ENCODE measurements around the gene ZNF132.
A peak's percentile ranks its signal among the peaks of the same experiment; 100 is the strongest.
"Not testable (repeated sequence)": the region's sequence is repeated elsewhere in the genome, so short reads cannot be mapped to it uniquely, and the experiment has no call there.

Gene ZNF132

DNA sequence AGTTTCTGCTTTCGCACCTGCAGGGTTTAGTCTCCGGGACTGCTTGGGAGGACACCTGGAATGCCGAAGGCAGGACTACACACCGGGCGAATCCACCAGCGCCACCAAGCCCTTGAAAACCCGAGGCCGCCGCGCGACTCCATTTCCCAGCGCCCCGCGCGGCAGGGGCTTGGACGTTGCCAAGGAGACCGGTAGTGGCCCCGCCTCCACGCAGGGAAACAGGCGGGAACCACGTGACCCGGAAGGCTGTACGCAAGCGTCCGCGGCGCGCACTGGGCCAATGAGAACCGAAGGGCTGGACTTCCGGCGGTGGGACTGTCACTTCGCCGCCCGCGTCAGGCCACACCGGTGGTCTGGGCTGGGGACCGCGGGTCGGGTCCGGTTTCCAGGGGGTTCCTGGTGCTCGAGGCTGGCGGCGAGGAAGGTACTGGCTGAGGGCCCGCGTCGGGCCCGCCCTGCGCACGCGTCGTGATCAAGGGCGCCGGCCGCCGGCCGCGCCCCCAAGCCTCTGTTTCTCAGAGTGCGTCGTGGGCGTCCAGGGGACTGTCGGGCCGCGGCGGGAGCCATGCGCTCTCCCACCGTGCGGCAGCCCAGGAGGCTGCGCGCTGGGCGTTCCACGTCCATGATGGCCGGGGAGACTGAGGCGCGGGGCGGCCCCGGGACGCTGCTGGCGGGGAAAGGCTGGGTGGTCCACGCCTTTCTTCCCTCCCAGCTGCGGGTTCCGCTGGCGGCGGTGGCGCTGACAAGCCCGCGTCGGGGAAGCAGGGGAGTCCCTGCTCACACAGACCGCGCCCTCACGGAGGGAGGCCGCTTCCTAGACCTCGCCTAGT, 27.0 kb upstream of the ZNF132 start, which contains the start of gene ZNF324:
TSS of gene ZNF324 (plus strand) at position 321 of the 830 bp plus-strand sequence. CDS start 2,106 bp downstream, outside the sequence.
- peak; percentile 99 for DNase-seq (ENCODE audit: low spot score)

DNA sequence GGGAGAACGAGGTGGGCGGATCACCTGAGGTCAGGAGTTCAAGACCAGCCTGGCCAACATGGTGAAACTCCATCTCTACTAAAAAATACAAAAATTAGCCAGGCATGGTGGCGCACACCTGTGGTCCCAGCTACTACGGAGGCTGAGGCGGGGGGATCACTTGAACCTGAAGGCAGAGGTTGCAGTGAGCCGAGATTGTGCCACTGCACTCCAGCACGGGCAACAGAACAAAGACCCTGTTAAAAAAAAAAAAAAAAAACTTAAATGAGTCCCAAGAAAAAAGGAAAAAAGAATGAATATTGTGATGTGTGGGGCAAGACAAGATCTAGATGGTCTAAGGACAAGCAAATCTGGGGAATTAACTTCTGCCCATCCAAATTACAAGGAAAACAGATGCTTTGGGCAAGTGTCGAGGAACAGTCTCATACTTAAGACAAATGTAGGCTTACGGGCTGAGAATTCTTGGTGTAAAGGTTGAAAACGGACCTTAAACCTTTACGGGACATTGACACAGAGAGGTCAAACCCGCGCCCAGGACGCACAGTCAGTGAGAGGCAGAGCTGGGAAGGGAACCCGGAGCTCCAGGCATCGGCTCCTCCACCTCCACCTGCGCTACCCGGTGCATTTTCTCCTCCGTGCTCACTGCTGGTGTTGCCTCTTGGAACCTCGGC, 26.3 kb upstream of the ZNF132 start:
- no peak for DNase-seq (ENCODE audit: low spot score)

- DNase-seq (ENCODE audit: low spot score): no peak
These were observed 20.1 kb upstream of the ZNF132 start for GRCh38 chr19:58460039-58460438.

- no peak for DNase-seq (ENCODE audit: low spot score)
These were observed 16.2 kb upstream of the ZNF132 start for GRCh38 chr19:58456111-58456510.

- DNase-seq (ENCODE audit: low spot score): no peak
These were observed 15.4 kb upstream of the ZNF132 start for GRCh38 chr19:58455306-58455705.

GRCh38 chr19:58453743-58454142, 13.8 kb upstream of the ZNF132 start:
- DNase-seq (ENCODE audit: low spot score): no peak

DNA sequence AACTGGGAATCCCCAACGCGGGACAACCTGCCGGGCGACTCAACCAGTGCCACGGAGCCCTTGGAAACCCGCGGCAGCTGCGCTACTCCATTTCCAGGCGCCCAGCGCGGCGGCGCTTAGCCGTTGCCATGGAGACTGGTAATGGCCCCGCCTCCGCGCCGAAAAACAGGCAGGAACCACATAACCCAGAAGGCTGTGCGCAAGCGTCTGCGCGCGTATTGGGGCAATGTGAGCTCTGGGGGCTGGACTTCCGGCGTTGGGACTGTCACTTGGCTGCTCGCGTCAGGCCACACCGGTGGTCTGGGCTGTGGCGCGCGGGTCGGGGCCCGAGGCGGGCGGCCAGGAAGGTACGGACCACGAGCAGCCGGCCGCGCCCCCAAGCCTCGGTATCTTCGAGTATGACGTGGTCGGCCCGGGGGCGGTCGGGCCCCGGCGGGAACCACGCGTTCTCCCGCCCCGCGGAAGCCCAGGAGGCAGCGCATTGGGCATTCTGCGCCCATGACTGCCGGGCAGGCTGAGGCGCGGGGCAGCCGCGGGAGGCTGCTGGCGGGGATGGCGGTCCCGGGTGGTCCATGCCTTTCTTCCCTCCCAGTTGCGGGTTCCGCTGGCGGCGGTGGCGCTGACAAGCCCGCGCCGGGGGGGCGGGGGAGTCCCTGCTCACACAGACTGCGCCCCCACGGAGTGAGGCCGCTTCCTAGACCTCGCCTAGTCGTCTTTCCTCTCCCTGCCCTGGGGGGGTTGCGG, 11.6 kb upstream of the ZNF132 start, which contains the start of gene ZNF324B:
TSS of gene ZNF324B (plus strand) at position 265 of the 744 bp plus-strand sequence. CDS start 2,080 bp downstream, outside the sequence.
- DNase-seq (ENCODE audit: low spot score): peak; percentile 97

- DNase-seq (ENCODE audit: low spot score): no peak
These were observed 11.0 kb upstream of the ZNF132 start for GRCh38 chr19:58450856-58451357.

GRCh38 chr19:58449980-58450379, 10.0 kb upstream of the ZNF132 start:
- not testable (repeated sequence) for DNase-seq (ENCODE audit: low spot score)

DNA sequence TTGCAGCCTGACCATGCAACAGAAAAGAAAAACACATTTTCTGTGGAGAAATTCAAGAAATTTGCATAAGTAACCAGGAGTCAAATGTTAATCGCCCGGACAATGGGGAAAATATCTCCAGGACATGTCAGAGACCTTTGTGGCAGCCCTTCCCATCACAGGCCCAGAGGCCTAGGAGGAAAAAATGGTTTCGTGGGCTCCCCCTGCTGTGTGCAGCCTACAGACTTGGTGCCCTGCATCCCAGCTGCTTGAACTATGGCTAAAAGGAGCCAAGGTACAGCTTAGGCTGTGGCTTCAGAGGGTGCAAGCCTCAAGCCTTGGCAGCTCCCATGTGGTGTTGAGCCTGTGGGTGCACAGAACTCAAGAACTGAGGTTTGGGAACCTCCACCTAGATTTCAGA, 8.9 kb upstream of the ZNF132 start:
- not testable (repeated sequence) for DNase-seq (ENCODE audit: low spot score)

- DNase-seq (ENCODE audit: low spot score): not testable (repeated sequence)
These were observed 3.0 kb upstream of the ZNF132 start for GRCh38 chr19:58442986-58443385.

GRCh38 chr19:58440556-58440955, 603 bp upstream of the ZNF132 start:
- DNase-seq (ENCODE audit: low spot score): no peak

DNA sequence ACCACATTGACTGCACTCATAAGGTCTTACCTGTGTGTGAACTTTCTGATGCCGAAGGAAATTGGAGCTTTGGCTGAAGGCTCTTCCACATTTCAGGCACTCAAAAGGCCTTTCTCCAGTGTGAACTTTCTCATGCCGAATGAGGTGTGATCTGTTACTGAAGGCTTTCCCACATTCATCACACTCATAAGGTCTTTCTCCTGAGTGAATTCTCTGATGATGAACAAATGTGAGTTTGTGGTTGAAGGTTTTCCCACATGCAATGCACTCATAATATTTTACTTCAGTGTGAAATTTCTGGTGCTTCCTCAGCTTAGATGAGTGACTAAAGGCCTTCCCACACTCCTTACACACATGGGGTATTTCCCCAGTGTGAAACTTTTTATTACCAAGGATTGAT, 5.7 kb downstream of the ZNF132 start:
- no peak for DNase-seq (ENCODE audit: low spot score)

DNA sequence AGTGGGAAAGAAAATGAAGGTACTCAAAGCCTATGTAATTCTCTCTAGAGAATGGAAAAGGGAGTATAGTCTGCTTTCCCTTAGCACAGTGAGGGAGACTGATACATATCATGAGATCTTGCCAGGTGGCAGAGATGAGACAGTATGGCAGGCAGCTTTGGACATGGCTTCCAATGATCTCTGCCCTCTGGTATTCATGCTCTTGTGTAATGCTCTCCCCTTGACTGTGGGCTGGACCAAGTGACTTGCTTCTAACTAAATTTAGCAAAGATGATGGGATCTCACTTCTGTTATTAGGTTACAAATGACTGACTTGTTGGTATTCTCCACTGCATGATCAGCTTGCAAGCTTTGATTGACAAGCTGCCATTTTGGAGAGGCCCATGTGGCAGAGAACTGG, 10.2 kb downstream of the ZNF132 start:
- no peak for DNase-seq (ENCODE audit: low spot score)

GRCh38 chr19:58428617-58429016, 11.3 kb downstream of the ZNF132 start:
- DNase-seq (ENCODE audit: low spot score): no peak

GRCh38 chr19:58417071-58417470, 22.9 kb downstream of the ZNF132 start:
- no peak for DNase-seq (ENCODE audit: low spot score)

- no peak for DNase-seq (ENCODE audit: low spot score)
These were observed 23.3 kb downstream of the ZNF132 start for GRCh38 chr19:58416604-58417003.

GRCh38 chr19:58409010-58409790, 30.8 kb downstream of the ZNF132 start:
- DNase-seq (ENCODE audit: low spot score): peak; percentile 53

GRCh38 chr19:58408152-58409009, 31.6 kb downstream of the ZNF132 start, which contains the start of gene ZNF584:
ZNF584 (plus strand) TSS chr19:58408649; CDS start chr19:58409148, 499 bp downstream.
- DNase-seq (ENCODE audit: low spot score): peak; percentile 98

- DNase-seq (ENCODE audit: low spot score): no peak
These were observed 32.2 kb downstream of the ZNF132 start for GRCh38 chr19:58407658-58408151.

Data from ecto neural progenitor cell (in vitro differentiated cells).